GM15510 (cell line): ENCODE data around the gene LINC00305.

ENCODE experiments used
- POLR2A ChIP-seq: IDR thresholded peaks from 3 replicates; pipeline ENCODE4 v1.6.1; 2011; ENCODE audit warnings: borderline replicate concordance; ENCODE audit not compliant: insufficient read length; ENCODE audit errors: extremely low read depth

Gene LINC00305

DNA sequence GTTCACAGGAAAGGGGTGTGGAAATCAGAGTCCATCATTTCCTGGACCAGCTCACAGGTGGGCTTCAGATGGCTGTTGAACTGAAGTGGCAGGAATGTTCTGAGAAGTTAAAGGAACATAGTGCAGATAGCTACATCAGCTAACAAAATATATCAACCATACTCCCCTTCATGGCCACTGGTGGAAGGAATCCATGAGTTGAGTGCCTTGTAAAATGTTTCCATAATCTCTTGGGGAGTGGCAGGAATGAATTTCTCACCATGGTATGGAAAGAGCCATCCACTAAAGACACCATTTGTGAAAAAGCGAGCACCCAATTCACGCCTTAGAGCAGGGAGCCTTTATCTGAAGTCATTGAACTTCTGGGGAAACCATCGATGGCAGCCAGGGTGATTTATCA, at the start of gene LINC00305:
TSS of gene LINC00305 (minus strand) at position 101 of the 400 bp plus-strand sequence.
- no peak for TF ChIP-seq POLR2A

DNA sequence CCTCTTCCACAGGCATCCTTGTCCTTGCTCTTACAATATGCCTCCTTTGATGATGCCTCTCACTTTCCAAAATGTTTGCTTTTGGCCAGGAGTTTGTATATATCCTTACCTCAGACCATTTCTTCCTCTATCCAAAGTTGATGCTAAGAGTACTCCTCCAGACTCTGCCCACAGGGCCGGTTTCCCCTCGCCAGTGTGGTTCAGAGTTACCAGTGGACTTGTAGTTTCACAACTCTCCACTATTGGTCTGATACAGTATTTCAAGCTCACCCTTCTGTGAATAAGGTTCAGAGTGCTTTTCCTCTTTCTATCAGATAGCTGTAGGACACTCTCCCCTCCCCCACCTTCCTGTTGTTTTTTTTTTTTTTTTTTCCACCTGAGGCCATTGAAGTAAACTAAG, 42.2 kb upstream of the LINC00305 start:
- TF ChIP-seq POLR2A = no peak

DNA sequence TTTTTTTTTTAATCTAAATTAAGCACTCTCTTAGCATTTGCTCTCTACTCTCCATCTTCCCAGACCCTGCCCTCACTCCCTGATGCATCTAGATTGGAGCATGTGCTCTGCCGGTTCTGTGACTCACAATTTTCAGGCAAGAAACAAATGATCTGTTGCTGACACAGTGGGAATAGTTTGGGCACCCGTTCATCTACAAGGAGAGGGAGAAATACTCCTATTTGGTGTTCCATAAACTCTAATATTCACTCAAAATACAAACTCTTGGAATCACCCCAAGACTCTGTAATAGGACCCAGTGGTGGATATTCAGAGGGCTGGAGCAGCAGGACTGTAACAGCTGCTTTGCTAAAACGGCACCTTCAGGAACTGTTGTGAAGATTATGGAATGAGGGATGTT, 37.1 kb upstream of the LINC00305 start:
- no peak for TF ChIP-seq POLR2A

GRCh38 chr18:64183665-64184064, 34.8 kb upstream of the LINC00305 start:
- no peak for TF ChIP-seq POLR2A

DNA sequence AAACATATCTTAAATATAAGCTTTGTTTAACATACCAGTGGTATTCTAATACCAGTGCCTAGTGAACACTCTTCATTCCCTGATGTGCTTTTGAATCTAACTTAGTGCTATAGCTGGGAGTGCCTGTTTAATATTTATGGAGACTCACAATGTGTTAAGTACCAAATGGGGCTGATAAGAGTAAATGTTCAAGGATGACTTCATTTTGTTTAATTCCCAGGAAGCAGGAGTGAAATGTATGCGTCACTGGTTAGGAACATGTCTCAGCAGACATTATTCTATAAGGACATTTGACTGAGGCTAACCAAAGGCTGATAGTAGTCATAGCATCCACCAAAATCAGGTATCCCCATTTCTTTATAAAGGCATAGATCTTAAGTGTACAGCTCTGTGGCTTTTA, 31.7 kb upstream of the LINC00305 start:
- no peak for TF ChIP-seq POLR2A

DNA sequence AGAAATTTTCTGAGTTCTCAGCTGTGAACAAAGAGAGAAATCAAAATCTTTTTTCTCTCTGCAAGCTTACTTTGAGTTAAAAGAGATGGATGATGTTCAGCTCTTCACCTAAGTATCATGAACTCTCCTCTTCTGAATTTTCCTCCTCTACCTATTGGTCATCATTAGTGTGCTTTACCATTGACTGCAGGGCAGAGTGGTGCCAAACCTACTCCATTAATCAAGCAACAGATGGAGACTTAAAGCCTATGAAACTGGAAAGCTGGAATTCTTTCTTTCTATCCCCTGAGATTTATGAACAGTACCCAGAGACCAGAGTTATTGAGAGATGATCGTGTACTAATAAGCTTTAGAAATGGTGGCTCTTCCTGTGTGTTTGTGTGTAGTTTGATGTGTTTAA, 31.3 kb upstream of the LINC00305 start:
- TF ChIP-seq POLR2A = no peak

DNA sequence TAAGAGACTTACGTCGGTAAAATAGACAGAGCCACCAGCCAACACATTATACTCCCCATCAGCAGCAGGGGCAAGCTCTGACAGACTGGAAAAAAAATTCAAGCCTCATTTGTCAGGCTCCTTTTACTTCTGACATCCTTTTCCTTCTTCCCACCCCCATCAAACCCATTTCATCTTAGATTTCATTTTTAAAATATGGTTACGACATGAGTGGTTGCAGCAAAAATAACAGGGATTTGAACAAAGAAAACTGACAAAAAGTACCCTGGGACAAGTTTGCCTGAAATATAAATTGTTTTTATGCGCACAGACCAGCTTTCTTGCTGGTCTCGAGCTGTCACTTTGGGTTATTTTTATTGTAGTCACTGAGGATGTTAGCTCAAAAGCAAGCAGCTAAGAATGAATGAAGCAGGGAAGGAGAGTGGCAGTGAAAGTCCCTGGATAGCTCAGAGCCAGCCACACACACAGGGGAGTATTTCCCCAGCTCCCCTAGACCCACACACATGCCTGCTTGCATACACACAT, 30.7 kb upstream of the LINC00305 start:
- no peak for TF ChIP-seq POLR2A

DNA sequence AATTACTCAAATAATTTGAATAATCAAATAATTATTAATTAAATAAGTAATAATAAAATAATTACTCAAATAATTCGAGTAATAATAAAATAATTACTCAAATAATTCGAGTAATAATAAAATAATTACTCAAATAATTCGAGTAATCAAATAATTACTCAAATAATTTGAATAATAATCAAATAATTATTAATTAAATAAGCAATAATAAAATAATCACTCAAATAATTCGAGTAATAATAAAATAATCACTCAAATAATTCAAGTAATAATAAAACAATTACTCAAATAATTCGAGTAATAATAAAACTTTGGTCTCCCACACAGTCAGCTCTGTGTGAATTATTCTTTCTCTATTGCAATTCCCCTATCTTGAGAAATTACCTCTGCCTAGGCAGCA, 30.0 kb upstream of the LINC00305 start:
- no peak for TF ChIP-seq POLR2A

GRCh38 chr18:64175432-64175831, 26.5 kb upstream of the LINC00305 start:
- no peak for TF ChIP-seq POLR2A

DNA sequence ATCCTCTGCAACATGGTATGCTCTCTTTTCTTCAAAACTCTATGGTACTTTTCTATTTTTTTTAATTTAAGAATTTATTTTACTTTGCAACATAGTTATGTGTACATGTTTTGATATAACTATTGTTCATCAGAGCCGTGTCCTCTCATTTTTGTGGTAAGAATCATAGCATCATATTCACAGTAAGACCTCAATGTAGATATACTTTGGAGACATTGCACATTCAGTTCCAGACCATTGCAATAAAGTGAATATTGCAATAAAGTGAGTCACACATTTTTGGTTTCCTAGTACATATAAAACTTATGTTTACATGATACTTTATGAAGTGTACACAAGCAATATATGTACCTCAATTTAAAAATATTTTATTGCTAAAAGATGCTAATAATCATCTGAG, 22.7 kb upstream of the LINC00305 start:
- no peak for TF ChIP-seq POLR2A

DNA sequence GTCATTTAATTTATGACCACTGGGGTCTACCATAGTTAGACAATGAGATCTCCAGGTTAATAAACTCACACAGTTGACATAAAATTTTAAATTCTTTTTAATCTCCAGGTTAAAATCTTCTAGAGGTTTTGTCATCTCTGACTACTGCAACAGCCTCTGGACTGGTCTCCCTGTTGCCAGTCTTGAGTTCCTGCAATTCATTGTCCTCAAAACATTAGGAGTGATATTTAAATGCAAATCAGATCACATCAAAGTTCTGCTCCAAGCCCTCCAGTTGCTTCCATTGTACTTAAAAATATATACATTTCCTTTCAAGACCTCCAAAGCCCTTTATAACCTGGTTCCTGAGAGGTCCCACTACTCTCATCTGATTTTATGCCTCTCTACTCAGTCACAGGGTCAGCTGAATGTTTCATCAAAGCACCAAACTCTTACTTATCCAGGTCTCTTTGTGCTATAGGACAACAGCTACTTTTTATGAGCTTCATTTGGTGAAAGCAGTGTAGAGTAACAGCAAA, 18.6 kb upstream of the LINC00305 start:
- no peak for TF ChIP-seq POLR2A

GRCh38 chr18:64165906-64166305, 17.0 kb upstream of the LINC00305 start:
- TF ChIP-seq POLR2A = no peak

- no peak for TF ChIP-seq POLR2A
Measured at GRCh38 chr18:64164883-64165282, 16.0 kb upstream of the LINC00305 start.

DNA sequence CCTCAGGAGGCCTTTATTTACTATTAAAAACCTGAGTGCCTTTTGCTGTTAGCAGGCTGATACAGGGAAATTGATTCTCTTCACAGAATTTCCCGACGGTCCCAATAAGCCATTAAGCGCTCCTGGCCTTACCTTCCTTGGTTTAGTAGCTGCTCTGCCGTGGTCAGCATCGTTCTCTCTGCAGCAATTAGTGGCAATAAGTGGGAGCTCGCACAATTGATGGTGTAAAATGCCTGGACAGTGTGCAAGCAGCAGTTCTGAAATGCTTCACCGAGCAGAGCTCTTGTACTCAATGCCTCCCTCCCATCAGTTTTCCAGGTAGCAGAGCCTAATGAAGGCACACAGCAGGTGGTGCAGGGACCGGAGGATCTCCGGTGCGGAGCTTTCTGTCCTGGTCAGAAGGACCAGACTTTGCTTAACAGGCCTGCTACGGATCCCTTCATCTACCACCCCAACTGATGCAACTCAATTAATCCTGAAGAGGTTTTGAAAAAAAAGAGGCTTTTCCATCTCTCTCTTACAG, 1.1 kb upstream of the LINC00305 start:
- no peak for TF ChIP-seq POLR2A

DNA sequence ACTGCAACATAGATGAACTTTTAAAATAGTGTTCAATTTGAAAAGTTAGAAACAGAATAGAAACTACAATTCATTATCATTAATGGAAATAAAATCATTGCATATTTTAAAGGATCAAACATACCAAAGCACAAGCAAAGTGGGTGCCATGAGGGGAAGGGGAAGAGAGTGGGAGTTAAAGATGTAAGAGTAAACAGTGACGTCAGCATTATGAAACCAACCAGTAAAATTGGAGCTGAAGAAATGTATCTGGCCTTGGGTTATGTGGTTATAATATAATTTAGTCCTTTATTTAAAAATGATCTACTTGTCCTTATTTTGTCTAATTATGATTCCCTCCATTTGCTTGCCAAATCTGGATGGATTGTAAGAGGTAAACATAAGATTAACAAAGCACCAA, 6.0 kb downstream of the LINC00305 start:
- TF ChIP-seq POLR2A = no peak

DNA sequence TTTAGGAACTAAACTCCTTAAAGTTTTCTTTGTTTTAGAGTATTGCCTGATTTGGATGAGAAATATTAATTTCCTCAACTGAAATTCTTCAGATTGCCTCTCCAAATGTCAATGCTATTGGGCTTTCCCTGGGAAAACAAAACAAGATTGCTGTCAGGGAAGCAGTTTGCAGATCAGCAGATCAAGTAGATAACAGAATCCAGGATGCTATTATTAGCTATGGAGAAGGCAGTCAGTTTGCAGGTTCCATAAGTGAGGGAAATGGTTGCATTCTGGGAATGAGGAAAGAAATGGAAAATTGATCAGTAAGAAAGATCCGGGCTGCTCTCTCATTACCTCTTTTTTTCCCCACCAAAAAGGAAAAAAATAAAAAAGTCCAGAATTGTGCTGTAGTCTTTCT, 11.0 kb downstream of the LINC00305 start:
- TF ChIP-seq POLR2A = no peak
